Measurements from ENCODE around the gene USP36.
A peak's percentile ranks its signal among the peaks of the same experiment; 100 is the strongest.
"Not testable (repeated sequence)": the region's sequence is repeated elsewhere in the genome, so short reads cannot be mapped to it uniquely, and the experiment has no call there.

The USP36 gene

DNA sequence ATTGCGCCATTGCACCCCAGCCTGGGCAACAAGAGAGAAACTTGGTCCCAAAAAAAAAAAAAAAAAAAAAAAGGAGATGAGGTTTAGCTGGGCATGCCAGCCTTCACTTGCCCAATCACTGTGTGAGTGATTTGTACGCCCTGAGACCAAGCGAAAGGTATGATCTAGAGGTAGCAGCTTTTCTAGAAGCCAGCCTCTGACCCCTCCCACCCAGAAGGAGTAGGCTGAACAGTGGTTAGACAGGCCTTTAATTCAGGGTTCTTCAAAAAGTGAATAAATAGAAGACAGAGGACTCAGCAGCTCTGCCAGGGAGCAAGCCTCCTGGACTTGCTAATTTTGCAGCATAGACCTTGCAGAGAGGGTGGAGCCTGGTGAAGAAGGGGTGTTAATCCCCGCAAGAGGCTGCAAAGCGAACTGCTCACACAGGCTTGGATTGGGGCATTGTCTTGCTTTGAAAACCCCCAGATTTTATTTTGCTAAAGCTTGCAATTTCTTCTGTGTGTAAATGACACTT lies 51.4 kb downstream of the USP36 start:
- DNase-seq = no peak

DNA sequence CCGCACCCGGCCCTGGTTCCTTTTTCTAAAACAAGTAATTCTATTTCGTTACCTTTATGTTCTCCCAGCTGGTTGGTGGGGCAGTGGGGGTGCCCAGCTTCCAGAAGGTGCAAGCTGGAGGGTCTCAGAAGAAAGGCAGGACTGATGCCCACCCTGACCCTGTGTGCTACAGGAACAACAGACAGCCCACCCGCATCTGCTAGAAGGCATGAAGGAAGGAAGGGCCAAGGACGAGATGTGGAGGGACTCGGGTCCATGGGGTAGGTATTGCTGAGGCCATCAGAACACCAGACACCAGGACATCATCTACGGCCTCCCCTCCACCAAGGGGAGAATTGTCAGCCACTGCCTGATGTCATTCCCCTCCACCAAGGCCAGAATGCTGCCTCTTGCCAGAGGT lies 52.2 kb downstream of the USP36 start:
- no peak for DNase-seq

- no peak for DNase-seq
Observed at GRCh38 chr17:78787444-78787843, 53.2 kb downstream of the USP36 start.

GRCh38 chr17:78785663-78786057 lies 55.0 kb downstream of the USP36 start:
- DNase-seq = peak; percentile 11

GRCh38 chr17:78785011-78785662 lies 55.5 kb downstream of the USP36 start:
- DNase-seq = no peak

DNA sequence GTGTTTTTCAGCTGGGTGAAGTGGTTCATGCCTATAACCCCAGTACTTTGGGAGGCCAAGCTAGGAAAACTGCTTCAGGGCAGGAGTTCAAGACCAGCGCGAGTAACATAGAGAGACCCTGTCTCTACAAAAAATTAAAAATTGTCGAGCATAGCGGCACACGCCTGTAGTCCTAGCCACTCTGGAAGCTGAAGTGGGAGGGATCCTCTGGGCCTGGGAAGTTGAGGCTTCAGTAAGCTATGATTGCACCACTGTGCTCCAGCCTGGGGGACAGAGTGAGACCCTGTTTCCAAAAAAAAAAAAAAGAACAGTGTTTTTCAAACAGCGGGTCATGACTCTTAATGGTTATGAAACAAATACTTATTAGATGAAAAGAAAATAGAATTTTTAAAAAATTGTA lies 56.3 kb downstream of the USP36 start:
- DNase-seq = no peak

GRCh38 chr17:78783711-78784324 lies 56.8 kb downstream of the USP36 start:
- no peak for DNase-seq

GRCh38 chr17:78781893-78782304 lies 58.7 kb downstream of the USP36 start, which contains the start of gene CYTH1:
Gene CYTH1, minus strand, starts transcription at chr17:78782273. Its CDS starts 50 bp downstream, at chr17:78782223.
- DNase-seq = no peak

DNA sequence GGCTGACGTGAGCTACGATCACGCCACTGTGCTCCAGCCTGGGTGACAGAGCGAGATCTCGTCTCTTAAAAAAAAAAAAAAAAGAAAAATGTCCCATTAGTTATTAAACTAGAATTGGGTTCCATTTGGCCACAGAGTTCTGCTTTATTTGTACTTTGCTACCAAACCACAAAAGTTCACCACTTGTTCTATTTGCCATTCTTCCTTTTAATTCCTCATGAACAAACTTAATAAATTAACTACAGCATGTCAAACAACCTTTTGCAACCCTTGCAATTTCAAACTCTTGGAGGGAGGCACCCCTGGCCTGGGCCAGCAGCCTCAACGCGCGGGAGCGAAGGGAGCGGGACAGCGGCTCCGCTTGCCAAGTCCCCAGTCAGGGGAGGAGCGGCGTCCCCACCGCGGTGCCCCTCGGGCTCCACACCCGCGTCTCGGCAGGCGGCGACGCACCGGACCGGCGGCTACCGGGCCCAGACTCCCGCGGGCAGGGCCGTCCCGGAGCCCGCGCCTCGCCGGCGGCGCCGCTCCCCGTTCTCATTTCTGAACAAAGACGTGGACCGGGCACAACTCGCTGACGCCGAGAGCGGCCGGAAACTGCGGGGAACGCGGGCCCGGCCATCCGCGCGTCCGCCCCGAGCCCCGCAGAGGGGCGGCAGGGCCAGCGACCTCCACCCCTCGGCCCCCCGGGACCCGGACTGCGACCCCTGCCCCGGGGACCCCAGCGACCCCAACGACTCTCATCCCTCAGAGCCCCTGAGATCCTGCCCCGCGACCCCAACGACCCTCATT lies 59.3 kb downstream of the USP36 start:
- DNase-seq = no peak

- no peak for DNase-seq
Observed at GRCh38 chr17:78780335-78780734, 60.3 kb downstream of the USP36 start.

- no peak for DNase-seq
Observed at GRCh38 chr17:78779850-78780249, 60.8 kb downstream of the USP36 start.

DNA sequence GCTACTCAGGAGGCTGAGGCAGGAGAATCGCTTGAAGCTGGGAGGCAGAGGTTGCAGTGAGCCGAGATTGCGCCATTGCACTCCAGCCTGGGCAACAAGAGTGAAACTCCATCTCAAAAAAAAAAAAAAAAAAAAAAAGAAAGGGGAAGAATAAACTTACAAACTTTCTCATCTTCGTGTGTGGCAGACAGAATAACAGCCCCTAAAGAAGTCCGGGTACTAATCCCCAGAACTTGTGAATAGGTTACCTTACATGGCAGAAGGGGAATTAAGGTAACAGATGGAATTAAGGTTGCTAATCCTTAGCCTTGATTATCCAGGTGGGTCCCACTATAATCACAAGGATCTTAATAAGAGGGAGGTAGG lies 61.3 kb downstream of the USP36 start:
- DNase-seq = not testable (repeated sequence)

GRCh38 chr17:78777881-78778280 lies 62.7 kb downstream of the USP36 start:
- DNase-seq = no peak

DNA sequence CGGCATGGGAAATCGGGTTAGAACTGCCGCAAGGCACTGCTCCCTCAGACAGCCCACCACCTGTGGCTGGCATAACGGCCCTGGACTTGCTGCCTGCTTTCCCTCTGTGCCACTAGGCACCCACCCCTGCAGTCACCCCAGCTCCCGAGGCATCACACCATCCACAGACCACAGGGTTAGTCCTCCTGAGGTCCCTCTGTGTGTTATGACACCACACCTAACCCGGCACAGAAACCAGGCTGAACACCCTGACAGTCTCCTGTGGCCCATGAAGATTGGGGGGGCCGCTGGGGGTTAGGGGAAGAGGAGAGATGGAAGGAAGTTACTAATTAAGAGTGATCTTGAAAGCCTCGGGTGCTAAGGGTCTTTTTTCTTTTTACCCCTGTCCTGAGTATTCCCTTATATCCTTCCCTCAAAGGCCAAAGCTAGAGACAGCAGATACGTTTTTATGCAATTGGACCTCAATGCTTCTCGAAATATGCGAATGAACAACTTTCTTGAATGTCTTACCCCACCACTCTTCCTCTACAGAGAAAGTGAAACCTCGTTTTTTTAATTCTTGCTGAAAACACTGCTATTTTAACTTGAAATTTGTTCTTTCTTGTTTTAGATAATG lies 65.5 kb downstream of the USP36 start:
- no peak for DNase-seq

DNA sequence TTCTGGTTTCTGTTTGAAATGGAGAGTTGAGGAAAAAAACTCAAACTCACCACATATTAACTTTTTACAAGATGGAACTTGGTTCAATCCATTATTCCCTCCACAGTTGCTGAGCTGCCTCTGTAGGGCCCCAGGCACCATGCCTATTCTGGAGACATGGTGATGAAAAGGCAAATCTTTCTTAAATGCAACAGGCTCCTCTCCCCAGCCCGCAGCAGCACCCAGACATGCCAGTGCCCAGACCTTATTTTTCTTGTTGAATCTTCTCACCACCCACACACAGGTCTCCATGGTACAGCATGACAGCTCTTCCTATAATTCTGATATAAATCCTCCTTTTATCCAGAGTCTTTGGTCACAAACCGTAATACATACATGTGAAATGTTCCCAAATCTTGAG lies 66.2 kb downstream of the USP36 start:
- DNase-seq = no peak

GRCh38 chr17:78771758-78772382 lies 68.7 kb downstream of the USP36 start:
- no peak for DNase-seq

GRCh38 chr17:78769196-78769773 lies 71.3 kb downstream of the USP36 start:
- DNase-seq = no peak

DNA sequence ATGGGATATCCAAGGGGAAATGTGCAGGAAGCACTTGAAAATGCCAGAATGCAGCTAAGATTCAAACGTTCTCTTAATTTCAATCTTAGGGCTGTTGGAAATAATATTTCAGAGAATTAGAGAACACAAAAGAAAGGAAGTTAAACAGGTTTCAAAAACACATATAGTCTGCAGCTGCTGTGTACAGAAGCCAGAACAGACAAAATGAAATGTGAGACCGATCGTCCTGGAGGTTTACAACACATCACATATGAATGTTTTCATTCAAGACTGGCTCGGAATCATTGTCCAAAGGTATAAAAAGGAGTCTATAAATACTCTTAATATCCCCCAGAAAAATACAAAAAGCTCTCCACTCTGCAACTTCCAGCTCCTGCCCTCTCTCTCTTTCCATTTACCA lies 72.8 kb downstream of the USP36 start:
- no peak for DNase-seq

- no peak for DNase-seq
Observed at GRCh38 chr17:78766743-78767294, 73.8 kb downstream of the USP36 start.

GRCh38 chr17:78766225-78766624 lies 74.4 kb downstream of the USP36 start:
- no peak for DNase-seq

DNA sequence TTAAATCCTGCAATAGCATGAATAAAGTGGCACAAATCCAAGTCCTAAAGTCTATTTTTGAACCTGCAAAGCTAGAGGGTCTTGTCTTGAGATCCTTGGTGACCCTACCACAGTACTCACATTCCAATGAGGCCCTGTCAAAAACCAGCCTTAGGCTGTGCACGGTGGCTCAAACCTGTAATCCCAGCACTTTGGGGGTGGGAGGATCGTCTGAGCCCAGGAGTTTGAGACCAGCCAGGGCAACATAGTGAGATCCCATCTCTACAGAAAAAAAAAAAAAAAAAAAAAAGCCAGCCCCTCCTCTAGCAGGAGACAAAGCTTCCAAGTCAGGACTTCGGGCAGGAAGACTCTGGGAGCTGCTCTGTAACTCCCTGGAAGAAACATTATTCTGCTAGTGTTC lies 74.8 kb downstream of the USP36 start:
- DNase-seq = no peak

DNA sequence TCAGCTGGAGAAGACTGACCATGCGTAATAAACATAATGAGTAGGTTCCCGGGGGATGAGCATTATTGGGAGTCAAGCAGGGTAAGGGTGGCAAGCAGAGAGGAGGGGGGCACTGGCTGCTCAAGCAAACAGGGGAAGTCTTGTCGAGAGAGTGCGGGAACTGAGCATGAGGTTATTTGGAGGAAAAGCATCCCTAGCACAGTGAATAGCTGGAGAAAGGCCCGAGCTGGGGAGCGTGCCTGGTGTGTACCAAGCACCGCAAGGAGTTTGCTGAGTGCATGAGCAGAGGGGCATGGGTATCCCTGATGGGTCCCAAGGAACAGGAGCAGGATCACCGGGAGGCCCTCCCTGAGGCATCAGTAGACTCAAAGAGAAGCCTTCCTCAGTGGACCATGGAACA lies 75.7 kb downstream of the USP36 start:
- no peak for DNase-seq

All from SHP77 treated with DMSO at 0.1 percent for 48 hours (cell line).